ENCODE measurements around the gene ATP6V1E1. TPM values are rescaled to one million over a fixed set of nuclear protein-coding genes. Genes with fewer than 3 reads are reported as not detected.

ATP6V1E1 gene
- total and polyA plus RNA-seq, 10 of the 15 experiments (the other 5 are each of a cell fraction or from before 2014, with no cell fraction given), result 66.7 to 128 (median 87.9) TPM

- FAIRE-seq, result no peak
- TF ChIP-seq BACH1 (IDR thresholded peaks at IDR 0.05; ENCODE audit: borderline replicate concordance), result no peak
- TF ChIP-seq ETV6 (conservative IDR thresholded peaks at IDR 0.05 in 1 of 2, IDR thresholded peaks at IDR 0.05 in 1 of 2; ENCODE audit: borderline replicate concordance in 1 of 2, low read depth in 1 of 2), result no peak
- TF ChIP-seq HSF1 (IDR thresholded peaks at IDR 0.05; ENCODE audit: low read depth, low read length), result no peak
- TF ChIP-seq YBX1 (IDR thresholded peaks at IDR 0.05), result no peak
- TF ChIP-seq NR2C2 (IDR thresholded peaks at IDR 0.05; ENCODE audit: borderline replicate concordance, control insufficient read depth, insufficient read length, low read depth), result no peak
- no peak for TF ChIP-seq CREM (IDR thresholded peaks at IDR 0.05; ENCODE audit: low read depth)
- TF ChIP-seq JUND (IDR thresholded peaks at IDR 0.05; ENCODE audit: low read depth, low read length), result no peak
- no peak for TF ChIP-seq HDAC6 (IDR thresholded peaks at IDR 0.05; ENCODE audit: unreplicated experiment)
- no peak for TF ChIP-seq ZNF217 (IDR thresholded peaks at IDR 0.05)
- TF ChIP-seq MYC (IDR thresholded peaks at IDR 0.05; ENCODE audit: insufficient read depth, insufficient read length, insufficient replicate concordance, low read length, severe bottlenecking), result no peak
- TF ChIP-seq E2F4 (IDR thresholded peaks at IDR 0.05; ENCODE audit: low read depth, low read length), result no peak
- no peak for TF ChIP-seq HDAC2 (IDR thresholded peaks at IDR 0.05)
- TF ChIP-seq SIN3A (IDR thresholded peaks at IDR 0.05; ENCODE audit: low read depth, low read length), result no peak
- no peak for TF ChIP-seq ATF2 (IDR thresholded peaks at IDR 0.05; ENCODE audit: low read length)
- no peak for TF ChIP-seq USF2 (IDR thresholded peaks at IDR 0.05; ENCODE audit: borderline replicate concordance, low read depth, low read length)
- no peak for TF ChIP-seq USF1 (IDR thresholded peaks at IDR 0.05; ENCODE audit: borderline replicate concordance, extremely low read length, insufficient read depth, low read depth, low read length)
- no peak for TF ChIP-seq SREBF1 (IDR thresholded peaks at IDR 0.05; ENCODE audit: low read length)
These were observed 36.7 kb upstream of the ATP6V1E1 start for GRCh38 chr22:17665248-17665647.

More at GRCh38 chr22:17665248-17665647, 36.7 kb upstream of the ATP6V1E1 start:
- Histone ChIP-seq H3K79me2 (ENCODE audit: control insufficient read depth, insufficient read depth, low read length) (no peaks in the 10 kb centered on the region), H4K20me1 (ENCODE audit: control insufficient read depth, insufficient read depth) (no peaks in the 10 kb centered on the region), H2AFZ (ENCODE audit: control insufficient read depth, low read depth, low read length) (no peak overlapping the region), H3K27me3 (replicated peaks in 1 of 2; ENCODE audit: control insufficient read depth in 2 of 2, insufficient read depth in 2 of 2, low read length in 1 of 2) (no peaks in the 10 kb centered on the region), H3K9ac (ENCODE audit: control insufficient read depth, insufficient read depth, low read length) (no peak overlapping the region), H3K27ac (ENCODE audit: control insufficient read depth, insufficient read depth) (no peak overlapping the region), H3K4me3 (no peak overlapping the region), H3K9me3 (replicated peaks; ENCODE audit: control insufficient read depth, insufficient read depth, low read length) (peaks cover 12% of the 10 kb centered on the region; the same call in 2 of the 3 replicates), H3K4me1 (ENCODE audit: control insufficient read depth, insufficient read depth, low read length) (no peaks in the 10 kb centered on the region), H3K36me3 (ENCODE audit: control insufficient read depth in 2 of 2, insufficient read depth in 2 of 2, low read length in 1 of 2) (peaks cover 2 to 12% of the 10 kb centered on the region in 2 experiments; a peak in 2 of 4 replicates), H3K4me2 (ENCODE audit: control insufficient read depth, insufficient read depth) (no peak overlapping the region)
- ATAC-seq (no peak), DNase-seq (ENCODE audit: low read depth, low spot score) (no peak)
- in situ Hi-C loops (cut with MboI), result no loop called here
- ChIA-PET CTCF (no interaction called here), SMC1A (ENCODE audit: uncharacterized antibody, unreplicated experiment) (no interaction called here), POLR2A (no interaction called here), RAD21 (ENCODE audit: unreplicated experiment) (no interaction called here)
- intact Hi-C loops (cut with micrococcal nuclease; ENCODE audit: unreplicated experiment), result no loop called here
- WGBS (ENCODE audit: insufficient coverage, insufficient replicate concordance, low lambda C conversion rate, missing lambda C conversion rate), result 94% methylated on average over 3 of the region's 3 CpGs
- no TSS peak for BruUV-seq (replicated peaks)

Data from GM12878 (cell line).